ENCODE results near the gene LTBP2. TPM values are rescaled to one million over a fixed set of nuclear protein-coding genes. Genes with fewer than 3 reads are reported as not detected.

Gene LTBP2
- total RNA-seq, 1 donor from 2014 or later: 26.5 TPM

GRCh38 chr14:74558655-74559054 is 53.4 kb downstream of the LTBP2 start:
- TF ChIP-seq CTCF (IDR thresholded peaks at IDR 0.05; ENCODE audit: borderline replicate concordance): no peak
- intact Hi-C loops (cut with micrococcal nuclease): no loop called here
- no peaks in the 10 kb centered on the region for H3K27me3 ChIP-seq (ENCODE audit: low read depth)
- H3K4me3 ChIP-seq: no peak overlapping the region
- H3K9me3 ChIP-seq (replicated peaks): no peaks in the 10 kb centered on the region
- no peak overlapping the region for H3K27ac ChIP-seq (replicated peaks)
- no peak for DNase-seq
- H3K4me1 ChIP-seq: no peaks in the 10 kb centered on the region
- no peaks in the 10 kb centered on the region for H3K36me3 ChIP-seq

GRCh38 chr14:74557691-74558090 is 54.3 kb downstream of the LTBP2 start:
- TF ChIP-seq CTCF (IDR thresholded peaks at IDR 0.05; ENCODE audit: borderline replicate concordance): no peak
- Histone ChIP-seq H3K9me3 (replicated peaks) (no peaks in the 10 kb centered on the region), H3K4me3 (no peak overlapping the region), H3K4me1 (peaks cover 4% of the 10 kb centered on the region), H3K27ac (replicated peaks) (no peak overlapping the region), H3K27me3 (ENCODE audit: low read depth) (no peaks in the 10 kb centered on the region), H3K36me3 (no peaks in the 10 kb centered on the region)
- DNase-seq: no peak
- intact Hi-C loops (cut with micrococcal nuclease): no loop called here

GRCh38 chr14:74555476-74556050 is 56.5 kb downstream of the LTBP2 start:
- no peak for TF ChIP-seq CTCF (IDR thresholded peaks at IDR 0.05; ENCODE audit: borderline replicate concordance)
- Histone ChIP-seq H3K27me3 (ENCODE audit: low read depth) (no peaks in the 10 kb centered on the region), H3K4me1 (peaks cover 20% of the 10 kb centered on the region), H3K27ac (replicated peaks) (no peak overlapping the region), H3K9me3 (replicated peaks) (no peaks in the 10 kb centered on the region), H3K4me3 (no peak overlapping the region), H3K36me3 (no peaks in the 10 kb centered on the region)
- DNase-seq: no peak
- intact Hi-C loops (cut with micrococcal nuclease): no loop called here

- intact Hi-C loops (cut with micrococcal nuclease): no loop called here
- peaks cover 21% of the 10 kb centered on the region for H3K4me1 ChIP-seq
- H3K27ac ChIP-seq (replicated peaks): no peak overlapping the region
- no peak for DNase-seq
- H3K4me3 ChIP-seq: no peak overlapping the region
- H3K9me3 ChIP-seq (replicated peaks): no peaks in the 10 kb centered on the region
- no peak for TF ChIP-seq CTCF (IDR thresholded peaks at IDR 0.05; ENCODE audit: borderline replicate concordance)
- no peaks in the 10 kb centered on the region for H3K27me3 ChIP-seq (ENCODE audit: low read depth)
- no peaks in the 10 kb centered on the region for H3K36me3 ChIP-seq
These were observed 57.2 kb downstream of the LTBP2 start for GRCh38 chr14:74554742-74555362.

GRCh38 chr14:74552623-74553022 is 59.4 kb downstream of the LTBP2 start:
- intact Hi-C loops (cut with micrococcal nuclease): no loop called here
- Histone ChIP-seq H3K27ac (replicated peaks) (peak overlapping the region; percentile 72), H3K36me3 (no peaks in the 10 kb centered on the region)

More at GRCh38 chr14:74552623-74553022, 59.4 kb downstream of the LTBP2 start:
- Histone ChIP-seq H3K4me1 (peaks cover 43% of the 10 kb centered on the region), H3K27me3 (ENCODE audit: low read depth) (no peaks in the 10 kb centered on the region), H3K4me3 (no peak overlapping the region), H3K9me3 (replicated peaks) (no peaks in the 10 kb centered on the region)
- no peak for TF ChIP-seq CTCF (IDR thresholded peaks at IDR 0.05; ENCODE audit: borderline replicate concordance)
- peak; percentile 79 for DNase-seq

Measured in left ventricle myocardium inferior (tissue), 1 donor.